ENCODE results near the gene TGFBR3. TPM values are rescaled to one million over a fixed set of nuclear protein-coding genes. Genes with fewer than 3 reads are reported as not detected.

Gene TGFBR3
- total and polyA plus RNA-seq, 4 experiments from 2014 or later, result 34.5 to 47.3 (median 42.3) TPM

DNA sequence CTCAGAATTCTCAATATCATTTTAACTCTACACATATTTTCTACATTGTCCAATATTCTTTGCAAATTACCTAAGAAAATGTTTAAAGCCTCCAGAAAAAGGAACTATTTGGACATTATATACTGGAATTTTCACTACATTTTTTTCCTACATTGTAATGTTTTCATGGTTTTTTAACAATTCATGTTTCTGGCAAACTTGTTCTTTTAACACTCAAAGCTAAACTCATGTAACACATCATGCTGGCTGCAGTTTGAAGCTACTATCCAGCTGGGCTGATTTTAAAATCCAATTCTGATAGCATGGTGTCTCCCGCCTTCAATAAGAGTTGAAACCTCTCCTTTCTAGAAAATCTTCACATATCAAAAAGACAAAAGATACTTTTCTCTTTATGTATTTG is 52.0 kb downstream of the TGFBR3 start:
- no peaks in the 10 kb centered on the region for H3K27me3 ChIP-seq (ENCODE audit: insufficient read depth, low read length)
- Mint-ChIP-seq H3K9me3 (peaks cover 0 to 3% (median 0%) of the 10 kb centered on the region in 8 donors), H3K4me1 (peaks cover 18 to 49% (median 24%) of the 10 kb centered on the region in 4 donors), H3K27ac (peak overlapping the region in 3 of 7 donors; percentile 1 to 71 (median 39)), H3K27me3 (no peaks in the 10 kb centered on the region), H3K36me3 (peaks cover 6 to 12% of the 10 kb centered on the region in 2 donors), H3K4me3 (no peak overlapping the region)
- H3K4me1 ChIP-seq (ENCODE audit: insufficient read depth, low read length), result peaks cover 19% of the 10 kb centered on the region
- H3K27ac ChIP-seq (ENCODE audit: low read depth, low read length), result no peak overlapping the region
- ChIA-PET CTCF (ENCODE audit: partially characterized antibody) (no interaction called here), POLR2A (ENCODE audit: partially characterized antibody) (no interaction called here)
- DNase-seq, result no peak
- no peaks in the 10 kb centered on the region for H3K36me3 ChIP-seq (ENCODE audit: insufficient read depth, low read length)
- intact Hi-C loops (cut with micrococcal nuclease), result no loop called here
- no peaks in the 10 kb centered on the region for H3K9me3 ChIP-seq (ENCODE audit: control insufficient read depth in 1 of 2, low read length in 2 of 2)
- H3K4me3 ChIP-seq (ENCODE audit: low read length in 2 of 2), result no peak overlapping the region

DNA sequence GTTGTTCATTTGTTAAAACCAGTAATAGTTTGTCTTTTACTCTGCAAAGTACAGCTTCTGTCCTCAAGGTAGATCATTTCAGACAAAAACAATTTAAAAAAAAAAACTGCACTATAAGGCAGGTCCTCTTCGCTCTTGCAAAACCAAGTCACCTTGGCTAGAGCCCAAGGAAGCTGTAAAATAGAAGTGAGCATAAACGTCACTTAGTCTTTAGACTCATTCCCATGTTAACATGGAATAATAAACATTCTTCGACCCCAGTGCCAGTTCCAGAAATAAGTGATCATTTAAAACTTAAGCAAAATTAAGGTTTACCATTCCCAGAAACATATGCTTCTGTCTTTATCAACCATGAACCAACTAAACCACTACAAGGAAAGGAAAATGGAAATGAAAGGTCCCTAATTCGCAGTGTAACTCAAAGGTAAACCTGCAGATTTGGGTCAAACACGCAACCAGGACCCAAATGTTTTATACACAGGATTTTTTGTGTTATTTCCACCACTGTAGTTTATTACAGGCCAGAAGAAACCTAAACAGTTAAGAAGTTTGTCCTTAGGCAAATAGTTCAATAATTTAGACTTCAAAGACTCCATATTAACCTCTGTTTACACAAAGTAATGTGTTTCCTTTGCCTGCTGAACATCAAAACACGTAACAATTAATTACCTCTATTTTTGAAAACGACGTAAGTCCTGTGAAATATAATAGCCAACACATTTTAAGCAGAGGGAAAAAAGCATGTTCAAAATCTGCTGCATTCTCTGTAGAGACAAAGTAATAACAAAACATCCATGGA is 54.6 kb downstream of the TGFBR3 start:
- Histone ChIP-seq H3K27ac (ENCODE audit: low read depth, low read length) (no peak overlapping the region), H3K27me3 (ENCODE audit: insufficient read depth, low read length) (no peaks in the 10 kb centered on the region), H3K4me1 (ENCODE audit: insufficient read depth, low read length) (peaks cover 28% of the 10 kb centered on the region), H3K9me3 (ENCODE audit: control insufficient read depth in 1 of 2, low read length in 2 of 2) (no peaks in the 10 kb centered on the region), H3K36me3 (ENCODE audit: insufficient read depth, low read length) (no peaks in the 10 kb centered on the region), H3K4me3 (ENCODE audit: low read length in 2 of 2) (no peak overlapping the region)
- Mint-ChIP-seq H3K36me3 (peaks cover 10 to 12% of the 10 kb centered on the region in 2 donors), H3K4me1 (peaks cover 24 to 66% (median 38%) of the 10 kb centered on the region in 4 donors), H3K9me3 (peaks cover 0 to 3% (median 0%) of the 10 kb centered on the region in 8 donors), H3K27me3 (no peaks in the 10 kb centered on the region), H3K27ac (peak overlapping the region in 3 of 7 donors; percentile 32 to 61 (median 59)), H3K4me3 (no peak overlapping the region)
- intact Hi-C loops (cut with micrococcal nuclease), result no loop called here
- ChIA-PET CTCF (ENCODE audit: partially characterized antibody) (interaction anchor here (1.4 kb wide), 1 partner anchor 319 kb away, joined by 4 read pairs; no protein-coding TSS in a partner anchor), POLR2A (ENCODE audit: partially characterized antibody) (no interaction called here)
- DNase-seq, result no peak

DNA sequence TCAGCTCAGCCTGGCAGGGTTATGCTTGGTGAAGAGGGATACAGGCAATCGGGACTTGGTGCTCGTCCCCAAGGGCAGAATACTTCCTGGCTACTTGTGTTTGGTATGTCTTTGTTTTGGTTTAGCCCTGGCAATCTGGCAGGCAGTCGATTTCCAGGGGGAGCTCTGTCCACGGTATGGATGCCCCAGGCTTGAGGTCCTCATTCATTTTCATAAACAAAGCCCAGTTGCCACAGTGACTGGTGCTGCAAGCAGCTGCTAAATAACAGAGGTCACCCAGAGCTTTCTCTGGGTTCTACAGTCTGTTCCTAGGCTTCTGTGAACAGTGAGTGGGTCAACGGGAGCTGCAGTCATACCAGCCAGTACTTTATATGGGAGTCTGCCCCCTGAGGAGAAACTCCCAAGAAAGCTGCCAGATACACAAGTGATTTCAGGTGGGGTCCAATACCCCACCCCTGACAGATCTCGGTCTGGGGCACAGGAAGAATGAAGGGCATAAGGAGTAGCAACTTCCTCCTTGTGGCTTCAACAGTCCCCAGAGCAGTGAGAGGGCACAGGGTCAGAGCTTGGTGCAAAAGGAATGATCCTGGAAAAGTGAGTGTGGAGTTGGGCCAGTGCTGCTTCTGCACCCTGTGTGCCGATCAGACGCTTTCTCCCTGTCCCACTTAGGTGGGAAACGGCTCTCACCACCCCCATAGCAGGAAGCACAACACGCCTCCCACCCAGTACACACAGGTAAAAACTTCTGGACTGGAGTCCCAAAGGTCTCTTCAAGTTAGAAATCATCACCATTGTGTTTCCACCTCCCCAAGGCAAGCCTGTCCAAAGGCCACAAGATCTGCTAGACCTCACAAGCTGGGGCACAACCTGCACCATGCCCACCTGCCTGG is 55.5 kb downstream of the TGFBR3 start:
- ChIA-PET POLR2A (ENCODE audit: partially characterized antibody) (no interaction called here), CTCF (ENCODE audit: partially characterized antibody) (interaction anchor here (1.2 to 1.4 kb wide), 3 partner anchors 11 to 318 kb away, joined by 3 to 4 read pairs (median 3); no protein-coding TSS in a partner anchor)

DNA sequence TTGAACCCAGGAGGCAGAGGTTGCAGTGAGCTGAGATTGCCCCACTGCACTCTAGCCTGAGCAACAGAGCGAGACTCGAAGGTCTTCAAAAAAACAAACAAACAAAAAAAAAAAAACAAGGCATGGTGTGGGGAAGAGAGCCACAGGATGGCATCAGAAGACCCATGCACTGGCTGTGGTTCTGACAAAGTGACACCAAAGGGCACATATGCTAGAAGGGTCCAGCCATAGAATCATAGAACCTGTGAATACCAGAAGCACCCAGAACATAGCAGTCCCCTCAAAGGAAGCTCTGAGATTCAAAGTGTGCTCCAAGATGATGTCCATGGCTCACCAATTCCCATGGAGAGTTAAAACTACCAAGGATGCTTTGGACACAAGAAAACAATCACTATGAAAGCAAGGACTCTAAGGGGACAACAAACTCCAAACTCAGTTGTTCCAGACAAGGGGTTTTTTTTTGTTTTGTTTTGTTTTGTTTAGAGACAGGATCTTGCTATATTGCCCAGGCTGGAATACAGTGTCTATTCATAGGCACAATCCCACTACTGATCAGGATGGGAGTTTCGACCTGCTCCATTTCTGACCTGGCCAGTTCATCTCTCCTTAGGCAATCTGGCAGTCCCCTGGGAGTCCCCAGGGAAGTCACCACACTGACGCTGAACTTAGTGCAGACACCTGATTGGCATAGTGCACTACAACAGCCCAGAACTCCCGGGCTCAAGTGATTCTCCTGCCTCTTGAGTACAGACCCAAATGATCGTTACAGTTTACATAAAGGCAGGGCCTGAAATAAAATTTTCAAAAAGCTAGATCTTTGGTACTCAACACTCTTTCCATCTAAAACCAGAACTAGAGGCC is 56.4 kb downstream of the TGFBR3 start:
- no peaks in the 10 kb centered on the region for H3K9me3 ChIP-seq (ENCODE audit: control insufficient read depth in 1 of 2, low read length in 2 of 2)
- ChIA-PET CTCF (ENCODE audit: partially characterized antibody) (interaction anchor here (1.2 to 1.4 kb wide), 2 partner anchors 10 to 18 kb away, joined by 3 read pairs; no protein-coding TSS in a partner anchor), POLR2A (ENCODE audit: partially characterized antibody) (no interaction called here)
- no peaks in the 10 kb centered on the region for H3K27me3 ChIP-seq (ENCODE audit: insufficient read depth, low read length)
- peaks cover 28% of the 10 kb centered on the region for H3K4me1 ChIP-seq (ENCODE audit: insufficient read depth, low read length)
- peaks cover 0 to 5% (median 0%) of the 10 kb centered on the region in 8 donors for H3K9me3 Mint-ChIP-seq
- H3K27ac ChIP-seq (ENCODE audit: low read depth, low read length), result no peak overlapping the region
- H3K27ac Mint-ChIP-seq, result peak overlapping the region in 6 of 7 donors; percentile 24 to 75 (median 57)
- no peaks in the 10 kb centered on the region for H3K36me3 ChIP-seq (ENCODE audit: insufficient read depth, low read length)
- intact Hi-C loops (cut with micrococcal nuclease), result no loop called here
- H3K4me3 Mint-ChIP-seq, result no peak overlapping the region
- DNase-seq, result no peak
- no peak overlapping the region for H3K4me3 ChIP-seq (ENCODE audit: low read length in 2 of 2)
- H3K36me3 Mint-ChIP-seq, result peaks cover 10 to 12% of the 10 kb centered on the region in 2 donors
- H3K27me3 Mint-ChIP-seq, result no peaks in the 10 kb centered on the region
- peaks cover 28 to 78% (median 42%) of the 10 kb centered on the region in 4 donors for H3K4me1 Mint-ChIP-seq

More for the DNA sequence above, 55.5 kb downstream of the TGFBR3 start:
- no peaks in the 10 kb centered on the region for H3K9me3 ChIP-seq (ENCODE audit: control insufficient read depth in 1 of 2, low read length in 2 of 2)
- Mint-ChIP-seq H3K36me3 (peaks cover 10 to 12% of the 10 kb centered on the region in 2 donors), H3K27ac (peak overlapping the region in 5 of 7 donors; percentile 59 to 74 (median 66)), H3K4me3 (peak overlapping the region in 1 of 8 donors; percentile 6), H3K4me1 (peaks cover 28 to 72% (median 41%) of the 10 kb centered on the region in 4 donors), H3K27me3 (no peaks in the 10 kb centered on the region), H3K9me3 (peaks cover 0 to 5% (median 0%) of the 10 kb centered on the region in 8 donors)
- H3K36me3 ChIP-seq (ENCODE audit: insufficient read depth, low read length), result no peaks in the 10 kb centered on the region
- peaks cover 28% of the 10 kb centered on the region for H3K4me1 ChIP-seq (ENCODE audit: insufficient read depth, low read length)
- no peaks in the 10 kb centered on the region for H3K27me3 ChIP-seq (ENCODE audit: insufficient read depth, low read length)
- no peak overlapping the region for H3K4me3 ChIP-seq (ENCODE audit: low read length in 2 of 2)
- DNase-seq, result no peak
- intact Hi-C loops (cut with micrococcal nuclease), result no loop called here
- no peak overlapping the region for H3K27ac ChIP-seq (ENCODE audit: low read depth, low read length)

DNA sequence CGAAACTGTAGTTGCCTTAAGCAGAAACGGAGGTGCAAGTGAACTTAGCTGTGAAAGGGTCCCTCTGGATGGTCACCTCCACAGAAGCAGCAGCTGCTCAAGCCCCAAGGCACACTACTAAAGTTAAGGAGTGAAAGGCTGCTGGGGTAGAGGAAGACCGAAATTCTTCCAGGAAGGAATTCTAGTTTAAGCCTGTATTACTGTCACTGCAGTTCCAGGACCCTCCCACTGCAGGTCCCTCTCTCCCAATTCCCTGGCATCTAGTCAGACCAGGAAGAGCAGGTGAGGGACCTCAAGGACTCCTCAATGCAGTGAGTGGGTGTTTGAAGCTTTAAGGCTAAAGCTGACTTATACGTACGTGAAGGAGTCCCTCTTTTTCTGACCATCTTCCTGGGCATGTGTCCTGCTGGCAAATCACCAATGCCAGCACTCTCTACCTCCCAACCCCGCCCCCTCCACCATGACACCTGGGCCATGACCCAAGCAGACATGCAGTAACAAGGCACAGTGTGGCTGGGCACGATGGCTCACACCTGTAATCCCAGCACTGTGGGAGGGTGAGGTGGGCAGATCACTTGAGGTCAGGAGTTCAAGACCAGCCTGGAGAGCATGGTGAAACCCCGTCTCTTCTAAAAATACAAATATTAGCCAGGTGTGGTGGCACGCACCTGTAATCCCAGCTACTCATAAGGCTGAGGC is 57.2 kb downstream of the TGFBR3 start:
- H3K4me1 ChIP-seq (ENCODE audit: insufficient read depth, low read length), result peaks cover 28% of the 10 kb centered on the region
- no peak overlapping the region for H3K27ac ChIP-seq (ENCODE audit: low read depth, low read length)
- no peaks in the 10 kb centered on the region for H3K36me3 ChIP-seq (ENCODE audit: insufficient read depth, low read length)
- no peak overlapping the region for H3K4me3 Mint-ChIP-seq
- H3K9me3 Mint-ChIP-seq, result peaks cover 0 to 5% (median 0%) of the 10 kb centered on the region in 8 donors
- no peaks in the 10 kb centered on the region for H3K9me3 ChIP-seq (ENCODE audit: control insufficient read depth in 1 of 2, low read length in 2 of 2)
- intact Hi-C loops (cut with micrococcal nuclease), result no loop called here
- POLR2A ChIA-PET (ENCODE audit: partially characterized antibody), result no interaction called here
- CTCF ChIA-PET (ENCODE audit: partially characterized antibody), result no interaction called here
- peaks cover 28 to 77% (median 42%) of the 10 kb centered on the region in 4 donors for H3K4me1 Mint-ChIP-seq
- no peak overlapping the region for H3K4me3 ChIP-seq (ENCODE audit: low read length in 2 of 2)
- no peaks in the 10 kb centered on the region for H3K27me3 ChIP-seq (ENCODE audit: insufficient read depth, low read length)
- peaks cover 5 to 7% of the 10 kb centered on the region in 2 donors for H3K36me3 Mint-ChIP-seq
- peak overlapping the region in 5 of 7 donors; percentile 3 to 59 (median 57) for H3K27ac Mint-ChIP-seq
- H3K27me3 Mint-ChIP-seq, result no peaks in the 10 kb centered on the region
- DNase-seq, result no peak

DNA sequence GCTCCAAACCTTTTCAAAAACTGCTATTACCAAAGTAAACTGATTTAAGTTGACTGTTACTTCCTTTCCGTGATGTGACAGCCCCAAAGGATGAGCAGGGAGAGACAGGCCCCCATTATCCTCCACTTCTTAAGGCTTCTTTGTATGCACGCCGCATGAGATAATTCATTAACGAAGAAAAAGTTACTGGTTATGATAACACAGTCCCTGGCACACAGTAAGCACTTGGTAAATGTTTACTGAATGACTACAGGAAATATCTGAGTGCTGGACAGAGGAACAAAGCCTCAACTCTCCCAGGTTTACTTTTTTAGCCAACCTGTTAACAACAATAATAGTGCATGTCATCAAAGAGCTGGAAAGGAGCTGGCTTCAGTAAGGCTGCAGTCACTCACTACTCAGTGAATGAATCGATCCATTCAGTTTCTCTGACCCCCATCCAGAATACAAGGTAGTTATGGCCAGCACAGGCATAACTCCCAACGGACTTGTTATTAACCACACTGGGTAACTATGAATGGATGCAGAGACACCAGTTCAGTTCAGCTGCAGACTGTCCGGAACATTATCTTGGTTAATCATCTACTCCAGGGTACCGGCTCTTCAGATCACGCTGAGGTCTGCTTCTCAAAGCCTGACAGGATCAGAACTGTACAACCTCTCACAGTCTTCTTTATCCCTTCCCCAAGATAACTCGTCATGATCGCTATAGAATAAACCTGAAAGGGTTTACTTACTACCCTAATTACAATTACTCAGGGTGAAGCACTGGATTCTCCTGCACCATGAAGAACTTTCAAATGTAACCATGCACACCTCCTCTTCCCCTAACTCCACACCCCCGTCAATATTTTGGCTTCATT is 58.3 kb downstream of the TGFBR3 start:
- ChIA-PET CTCF (ENCODE audit: partially characterized antibody) (no interaction called here), POLR2A (ENCODE audit: partially characterized antibody) (no interaction called here)
- Mint-ChIP-seq H3K27me3 (no peaks in the 10 kb centered on the region), H3K27ac (peak overlapping the region in 6 of 7 donors; percentile 8 to 83 (median 64)), H3K36me3 (peaks cover 3 to 6% of the 10 kb centered on the region in 2 donors), H3K4me3 (no peak overlapping the region), H3K4me1 (peaks cover 30 to 86% (median 43%) of the 10 kb centered on the region in 4 donors), H3K9me3 (peaks cover 0 to 5% (median 0%) of the 10 kb centered on the region in 8 donors)
- H3K27me3 ChIP-seq (ENCODE audit: insufficient read depth, low read length), result no peaks in the 10 kb centered on the region
- no peaks in the 10 kb centered on the region for H3K36me3 ChIP-seq (ENCODE audit: insufficient read depth, low read length)
- intact Hi-C loops (cut with micrococcal nuclease), result no loop called here
- no peak overlapping the region for H3K27ac ChIP-seq (ENCODE audit: low read depth, low read length)
- no peak overlapping the region for H3K4me3 ChIP-seq (ENCODE audit: low read length in 2 of 2)
- DNase-seq, result no peak
- peaks cover 28% of the 10 kb centered on the region for H3K4me1 ChIP-seq (ENCODE audit: insufficient read depth, low read length)
- H3K9me3 ChIP-seq (ENCODE audit: control insufficient read depth in 1 of 2, low read length in 2 of 2), result no peaks in the 10 kb centered on the region
